ENCODE measurements around the gene ARSJ.

Gene ARSJ

DNA sequence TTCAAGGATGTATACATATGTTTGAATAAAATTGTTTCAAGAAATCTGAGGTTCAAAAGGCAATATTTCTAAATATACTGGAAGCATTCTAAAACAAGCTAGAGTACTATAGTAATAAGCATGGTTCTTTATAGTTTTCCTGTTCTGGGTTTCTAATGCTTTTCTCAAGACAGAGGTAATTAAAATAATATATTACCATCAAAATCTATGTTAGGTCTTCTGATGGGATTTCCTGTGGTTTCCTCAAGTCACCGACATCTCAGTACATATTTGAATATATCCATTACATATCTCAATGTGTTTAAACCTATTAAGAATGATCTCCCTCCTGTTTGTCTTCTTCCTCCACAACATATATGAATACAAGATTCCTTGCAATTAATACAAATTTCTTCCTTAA is 25.6 kb downstream of the ARSJ start:
- TF ChIP-seq, protein P1, sequence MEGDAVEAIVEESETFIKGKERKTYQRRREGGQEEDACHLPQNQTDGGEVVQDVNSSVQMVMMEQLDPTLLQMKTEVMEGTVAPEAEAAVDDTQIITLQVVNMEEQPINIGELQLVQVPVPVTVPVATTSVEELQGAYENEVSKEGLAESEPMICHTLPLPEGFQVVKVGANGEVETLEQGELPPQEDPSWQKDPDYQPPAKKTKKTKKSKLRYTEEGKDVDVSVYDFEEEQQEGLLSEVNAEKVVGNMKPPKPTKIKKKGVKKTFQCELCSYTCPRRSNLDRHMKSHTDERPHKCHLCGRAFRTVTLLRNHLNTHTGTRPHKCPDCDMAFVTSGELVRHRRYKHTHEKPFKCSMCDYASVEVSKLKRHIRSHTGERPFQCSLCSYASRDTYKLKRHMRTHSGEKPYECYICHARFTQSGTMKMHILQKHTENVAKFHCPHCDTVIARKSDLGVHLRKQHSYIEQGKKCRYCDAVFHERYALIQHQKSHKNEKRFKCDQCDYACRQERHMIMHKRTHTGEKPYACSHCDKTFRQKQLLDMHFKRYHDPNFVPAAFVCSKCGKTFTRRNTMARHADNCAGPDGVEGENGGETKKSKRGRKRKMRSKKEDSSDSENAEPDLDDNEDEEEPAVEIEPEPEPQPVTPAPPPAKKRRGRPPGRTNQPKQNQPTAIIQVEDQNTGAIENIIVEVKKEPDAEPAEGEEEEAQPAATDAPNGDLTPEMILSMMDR (IDR thresholded peaks at IDR 0.05; ENCODE audit: poor library complexity, severe bottlenecking): no peak
- Histone ChIP-seq H3K27me3 (ENCODE audit: insufficient read depth, poor library complexity, severe bottlenecking) (no peaks in the 10 kb centered on the region), H3K4me3 (ENCODE audit: severe bottlenecking) (no peak overlapping the region), H3K4me1 (ENCODE audit: insufficient read depth, poor library complexity, severe bottlenecking) (peaks cover 40% of the 10 kb centered on the region), H3K9me3 (ENCODE audit: severe bottlenecking) (no peaks in the 10 kb centered on the region), H3K27ac (ENCODE audit: poor library complexity, severe bottlenecking) (no peak overlapping the region), H3K36me3 (ENCODE audit: low read depth) (peaks cover 22% of the 10 kb centered on the region)
- ATAC-seq (ENCODE audit: low read depth): no peak
- no peak for DNase-seq (ENCODE audit: low spot score)

DNA sequence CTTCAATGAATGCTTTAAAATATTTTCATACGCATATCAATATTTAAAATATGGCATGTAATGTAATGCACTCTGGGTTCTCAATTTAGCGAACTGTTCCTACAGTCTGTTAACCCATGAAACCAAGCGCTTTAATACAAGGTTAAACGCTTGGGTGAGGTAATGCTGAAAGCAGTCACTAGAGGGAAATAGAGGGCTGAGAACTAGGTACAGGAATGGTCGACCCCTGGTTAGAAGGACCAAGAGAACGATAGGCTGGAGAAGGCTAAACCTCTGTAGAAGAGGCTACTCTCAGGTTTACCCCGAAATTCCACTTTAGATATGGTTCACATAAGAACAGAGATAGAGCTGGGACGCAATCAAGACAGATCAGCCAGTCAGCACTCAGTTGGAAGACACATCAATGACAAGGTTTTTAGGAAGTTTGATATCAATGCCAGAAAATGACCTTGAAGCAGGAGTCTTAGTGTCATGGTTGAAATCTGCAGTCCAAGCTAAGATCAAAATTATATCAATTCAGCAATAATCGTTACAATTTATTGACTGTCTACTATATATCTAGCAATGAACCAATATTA is 26.9 kb downstream of the ARSJ start:
- no peak overlapping the region for H3K27ac ChIP-seq (ENCODE audit: poor library complexity, severe bottlenecking)
- no peak overlapping the region for H3K4me3 ChIP-seq (ENCODE audit: severe bottlenecking)
- ATAC-seq (ENCODE audit: low read depth): peak; percentile 77; the same call in 2 of the 3 replicates
- peaks cover 26% of the 10 kb centered on the region for H3K4me1 ChIP-seq (ENCODE audit: insufficient read depth, poor library complexity, severe bottlenecking)
- H3K36me3 ChIP-seq (ENCODE audit: low read depth): peaks cover 26% of the 10 kb centered on the region
- no peaks in the 10 kb centered on the region for H3K9me3 ChIP-seq (ENCODE audit: severe bottlenecking)
- DNase-seq (ENCODE audit: low spot score): no peak
- no peaks in the 10 kb centered on the region for H3K27me3 ChIP-seq (ENCODE audit: insufficient read depth, poor library complexity, severe bottlenecking)
- TF ChIP-seq, protein P1 (IDR thresholded peaks at IDR 0.05; ENCODE audit: poor library complexity, severe bottlenecking): peak; percentile 83

DNA sequence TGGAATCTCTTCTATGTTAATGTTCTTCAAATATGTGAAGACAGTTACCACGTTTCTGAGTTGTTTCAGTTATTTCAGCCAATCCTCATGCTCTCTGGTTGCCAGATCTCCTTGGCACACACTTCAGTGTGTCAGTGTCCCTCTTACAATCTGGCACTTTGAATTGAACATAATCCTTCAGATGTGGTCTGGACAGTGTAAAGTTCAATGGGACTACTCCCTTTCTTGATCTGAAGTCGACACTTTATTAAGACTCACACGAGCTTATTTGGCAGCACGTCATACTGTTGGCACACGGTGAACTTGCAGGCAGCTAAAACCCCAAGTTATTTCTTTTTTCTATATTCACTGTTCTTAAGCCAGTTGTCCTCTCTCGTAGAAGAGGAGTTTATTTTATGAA is 28.2 kb downstream of the ARSJ start:
- Histone ChIP-seq H3K9me3 (ENCODE audit: severe bottlenecking) (no peaks in the 10 kb centered on the region), H3K27me3 (ENCODE audit: insufficient read depth, poor library complexity, severe bottlenecking) (no peaks in the 10 kb centered on the region), H3K27ac (ENCODE audit: poor library complexity, severe bottlenecking) (no peak overlapping the region), H3K4me1 (ENCODE audit: insufficient read depth, poor library complexity, severe bottlenecking) (peaks cover 28% of the 10 kb centered on the region), H3K4me3 (ENCODE audit: severe bottlenecking) (no peak overlapping the region), H3K36me3 (ENCODE audit: low read depth) (peaks cover 26% of the 10 kb centered on the region)
- no peak for DNase-seq (ENCODE audit: low spot score)
- ATAC-seq (ENCODE audit: low read depth): no peak
- TF ChIP-seq, protein P1 (IDR thresholded peaks at IDR 0.05; ENCODE audit: poor library complexity, severe bottlenecking): no peak

DNA sequence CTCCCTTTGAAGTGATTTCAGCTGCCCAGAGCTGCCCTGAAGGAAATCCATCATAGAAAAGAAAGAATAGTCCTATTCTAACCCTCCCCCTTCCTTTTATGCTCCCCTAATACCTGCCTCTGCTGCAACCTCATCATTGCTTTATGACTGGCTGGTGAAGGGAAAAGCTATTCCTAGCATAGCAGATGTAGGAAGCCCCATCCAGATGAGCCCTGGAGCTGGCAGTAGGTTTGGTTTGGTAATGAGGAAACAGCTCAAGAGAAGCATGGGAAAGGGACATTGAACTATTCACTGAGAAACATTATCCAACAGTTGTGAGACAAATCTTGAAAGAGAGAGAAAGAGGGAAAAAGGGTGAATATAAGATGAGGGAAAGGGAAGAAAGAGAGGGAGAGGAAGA is 29.2 kb downstream of the ARSJ start:
- no peaks in the 10 kb centered on the region for H3K9me3 ChIP-seq (ENCODE audit: severe bottlenecking)
- no peak overlapping the region for H3K27ac ChIP-seq (ENCODE audit: poor library complexity, severe bottlenecking)
- ATAC-seq (ENCODE audit: low read depth) (no peak), DNase-seq (ENCODE audit: low spot score) (no peak)
- peaks cover 25% of the 10 kb centered on the region for H3K4me1 ChIP-seq (ENCODE audit: insufficient read depth, poor library complexity, severe bottlenecking)
- H3K4me3 ChIP-seq (ENCODE audit: severe bottlenecking): no peak overlapping the region
- TF ChIP-seq, protein P1 (IDR thresholded peaks at IDR 0.05; ENCODE audit: poor library complexity, severe bottlenecking): no peak
- H3K36me3 ChIP-seq (ENCODE audit: low read depth): peaks cover 29% of the 10 kb centered on the region
- H3K27me3 ChIP-seq (ENCODE audit: insufficient read depth, poor library complexity, severe bottlenecking): no peaks in the 10 kb centered on the region

DNA sequence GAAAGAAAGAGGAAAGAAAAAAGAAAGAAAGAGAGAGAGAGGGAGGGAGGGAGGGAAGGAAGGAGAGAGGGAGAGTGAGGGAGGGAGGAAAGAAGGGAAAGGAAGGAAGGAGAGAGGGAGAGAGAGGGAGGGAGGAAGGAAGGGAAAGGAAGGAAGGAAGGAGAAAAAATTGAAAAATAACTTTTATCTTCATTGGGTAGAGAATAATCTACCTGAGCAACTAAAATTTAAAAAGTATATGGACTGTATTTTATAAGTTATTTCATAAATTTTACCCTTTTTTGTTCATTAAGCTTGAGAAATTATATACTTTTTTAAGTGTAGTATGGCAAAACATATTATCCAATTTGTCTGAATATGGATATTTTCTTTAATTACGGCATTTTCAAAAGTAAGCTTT is 32.0 kb downstream of the ARSJ start:
- peaks cover 14% of the 10 kb centered on the region for H3K4me1 ChIP-seq (ENCODE audit: insufficient read depth, poor library complexity, severe bottlenecking)
- TF ChIP-seq, protein P1 (IDR thresholded peaks at IDR 0.05; ENCODE audit: poor library complexity, severe bottlenecking): no peak
- no peaks in the 10 kb centered on the region for H3K27me3 ChIP-seq (ENCODE audit: insufficient read depth, poor library complexity, severe bottlenecking)
- H3K36me3 ChIP-seq (ENCODE audit: low read depth): peaks cover 21% of the 10 kb centered on the region
- no peak overlapping the region for H3K4me3 ChIP-seq (ENCODE audit: severe bottlenecking)
- no peaks in the 10 kb centered on the region for H3K9me3 ChIP-seq (ENCODE audit: severe bottlenecking)
- no peak overlapping the region for H3K27ac ChIP-seq (ENCODE audit: poor library complexity, severe bottlenecking)
- ATAC-seq (ENCODE audit: low read depth) (no peak), DNase-seq (ENCODE audit: low spot score) (no peak)

All from RWPE2 (cell line).